CD4-positive, alpha-beta T cell treated with Interferon alpha-2 for 1 hour (primary cell): ENCODE data around the gene FAU.

Source experiments
- DNase-seq, 2 donors: peaks; one replicate each; pipeline ENCODE4 v3.0.0-alpha.2; 2020 to 2022

Gene FAU

GRCh38 chr11:65072631-65072966 is 49.3 kb downstream of the FAU start:
- DNase-seq: no peak

- no peak for DNase-seq
Observed at GRCh38 chr11:65071907-65072630, 49.9 kb downstream of the FAU start.
